ENCODE results near the gene CDH20.

Gene CDH20

DNA sequence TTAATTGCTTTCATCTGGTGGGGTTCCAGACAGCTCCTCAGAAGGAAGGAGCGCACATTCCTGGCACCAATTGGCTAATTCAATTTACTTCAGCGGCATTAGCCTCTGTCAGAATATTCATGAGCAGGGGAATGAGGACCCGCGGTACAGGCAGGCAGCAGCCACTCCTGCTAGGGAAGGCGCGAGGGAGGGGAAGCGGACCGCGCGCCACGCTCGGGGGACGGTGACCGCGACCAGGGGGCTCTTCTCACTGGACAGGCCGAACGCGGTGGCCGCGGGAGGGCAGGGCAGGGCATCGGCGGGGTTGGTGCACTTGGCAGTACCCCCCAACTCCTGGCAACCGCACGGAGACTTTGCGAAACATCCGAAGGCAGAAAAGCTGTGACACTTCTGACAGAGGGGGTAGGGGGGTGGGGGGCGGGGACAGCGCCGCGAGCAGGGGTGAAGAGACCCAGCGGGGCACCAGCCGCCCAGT is at the start of gene CDH20:
Gene CDH20 (plus strand): TSS at position 160 of the 475 bp plus-strand sequence.
- DNase-seq (ENCODE audit: low spot score): peak; percentile 62

DNA sequence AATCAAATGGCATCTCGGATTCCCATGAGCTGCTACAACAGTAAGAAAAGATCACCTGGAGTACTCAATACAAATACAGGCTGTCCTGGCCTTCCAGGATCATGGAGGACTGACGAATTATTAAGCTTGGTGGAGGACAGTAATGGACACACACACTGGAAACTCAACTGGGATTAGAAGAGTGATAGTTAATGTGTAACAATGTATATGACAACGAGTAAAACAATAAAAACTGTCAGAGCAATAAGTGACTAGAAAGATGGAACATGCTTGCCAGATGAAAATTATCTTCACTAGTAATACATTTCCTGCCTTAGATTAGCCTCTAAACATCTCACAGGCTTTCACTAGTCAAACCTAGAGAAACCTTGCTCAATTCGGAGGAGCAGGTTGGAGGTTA is 49.2 kb upstream of the CDH20 start:
- DNase-seq (ENCODE audit: low spot score): no peak

DNA sequence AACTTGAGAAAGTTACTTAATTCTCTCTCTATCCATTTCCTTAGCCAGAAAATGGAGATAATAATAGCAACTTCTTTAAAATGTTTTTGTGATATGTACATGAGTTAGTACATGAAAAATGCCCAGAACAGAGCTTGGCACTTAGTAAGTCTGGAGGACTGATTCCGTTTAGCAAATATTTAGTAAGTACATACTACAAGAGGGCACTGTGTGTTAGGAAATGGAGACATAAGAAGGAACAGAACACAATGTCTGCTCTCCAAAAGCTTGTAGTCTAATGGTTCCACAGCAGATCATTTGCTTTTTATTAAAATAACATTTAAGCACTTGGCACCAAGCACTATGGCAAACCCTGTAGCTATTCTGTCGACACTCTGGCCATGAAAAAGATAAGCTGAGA is 47.5 kb upstream of the CDH20 start:
- no peak for DNase-seq (ENCODE audit: low spot score)

DNA sequence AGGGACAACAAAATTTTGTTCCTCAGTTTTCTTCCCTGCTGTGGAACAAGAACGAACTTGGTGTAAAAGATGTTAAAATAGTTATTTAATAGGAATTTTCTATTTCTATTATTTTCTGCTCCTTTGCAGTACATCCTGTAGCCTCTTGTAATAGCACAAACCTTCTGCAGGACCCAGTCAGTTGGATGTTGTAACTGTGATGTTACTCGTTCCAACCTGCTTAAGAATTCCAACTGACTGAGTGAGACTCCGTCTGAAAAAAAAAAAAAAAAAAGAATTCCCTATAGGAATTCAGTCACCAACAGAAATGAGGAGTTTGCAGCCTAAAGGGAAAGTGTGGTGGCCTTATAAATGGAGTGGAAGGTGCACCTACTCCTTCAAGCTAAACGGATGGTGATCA is 46.4 kb upstream of the CDH20 start:
- DNase-seq (ENCODE audit: low spot score): no peak

DNA sequence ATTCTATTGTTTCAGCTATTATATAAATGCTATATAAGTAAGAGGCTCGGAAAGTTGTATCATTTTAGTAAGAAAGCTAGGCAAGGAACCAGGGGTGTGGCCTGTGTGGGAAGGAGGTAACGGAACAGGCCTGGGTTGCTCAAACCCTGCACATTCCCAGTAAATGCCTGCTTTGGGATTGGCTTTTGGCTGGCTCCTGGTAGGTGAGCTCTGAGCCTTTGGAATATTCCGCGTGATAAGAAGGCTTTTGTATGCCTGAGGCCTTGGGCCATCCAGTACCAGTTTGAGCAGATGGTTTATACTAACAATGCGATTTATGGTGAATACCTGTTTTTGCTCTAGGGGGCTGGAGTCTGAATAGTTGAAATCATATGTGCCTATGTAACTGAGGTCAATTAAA is 42.6 kb upstream of the CDH20 start:
- no peak for DNase-seq (ENCODE audit: low spot score)

DNA sequence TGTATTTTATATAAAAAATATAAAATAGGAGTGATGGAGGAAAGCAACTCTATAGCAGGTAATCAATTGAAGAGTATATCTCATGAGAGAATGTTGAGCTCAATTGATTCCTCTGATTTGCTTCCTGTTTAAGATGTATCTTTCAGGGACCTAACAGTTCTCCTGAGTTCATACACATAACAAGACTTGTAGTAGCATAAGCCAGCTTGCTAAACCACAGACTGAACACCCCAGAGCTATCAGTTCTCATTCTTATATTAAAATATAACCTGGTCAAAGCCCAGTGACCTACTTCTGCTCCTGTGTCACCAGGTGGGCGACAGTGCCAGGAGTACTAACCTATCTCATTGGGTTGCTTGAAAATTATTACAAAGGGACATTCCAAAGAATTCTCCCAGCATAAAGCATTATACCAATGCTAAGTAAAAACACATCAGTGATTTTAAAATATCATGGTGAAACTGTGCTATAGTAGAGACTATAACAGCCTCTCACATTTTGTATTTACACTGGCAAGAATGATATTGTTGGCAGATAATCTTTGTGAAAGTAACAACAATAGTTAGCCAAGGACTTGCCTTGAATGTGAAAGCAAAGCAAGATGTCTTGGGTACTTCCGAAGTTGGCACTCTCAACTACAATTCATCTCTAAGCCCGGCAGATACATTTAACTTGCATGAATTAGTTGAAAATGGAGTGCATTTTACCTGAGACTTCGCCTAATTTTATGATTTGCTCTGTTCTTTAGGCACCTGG is 40.8 kb upstream of the CDH20 start:
- no peak for DNase-seq (ENCODE audit: low spot score)

DNA sequence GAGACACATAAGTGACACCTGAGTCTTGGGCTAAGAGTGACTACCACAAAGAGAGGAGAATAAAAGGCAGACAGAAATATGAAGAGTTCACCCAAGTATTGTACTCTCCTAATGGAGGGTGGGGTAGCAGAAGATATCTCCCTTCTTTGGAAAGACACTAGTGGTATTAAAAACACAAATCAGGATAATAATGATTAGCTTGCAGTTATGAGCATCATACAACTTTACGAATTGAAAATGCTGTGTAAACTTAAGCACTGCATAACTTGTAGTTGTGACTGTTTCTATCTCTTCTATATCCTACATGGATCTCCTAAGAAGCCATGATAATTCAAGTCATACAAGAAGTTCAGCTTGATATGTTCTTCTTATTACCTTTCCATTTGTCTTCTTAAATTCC is 38.1 kb upstream of the CDH20 start:
- DNase-seq (ENCODE audit: low spot score): no peak

DNA sequence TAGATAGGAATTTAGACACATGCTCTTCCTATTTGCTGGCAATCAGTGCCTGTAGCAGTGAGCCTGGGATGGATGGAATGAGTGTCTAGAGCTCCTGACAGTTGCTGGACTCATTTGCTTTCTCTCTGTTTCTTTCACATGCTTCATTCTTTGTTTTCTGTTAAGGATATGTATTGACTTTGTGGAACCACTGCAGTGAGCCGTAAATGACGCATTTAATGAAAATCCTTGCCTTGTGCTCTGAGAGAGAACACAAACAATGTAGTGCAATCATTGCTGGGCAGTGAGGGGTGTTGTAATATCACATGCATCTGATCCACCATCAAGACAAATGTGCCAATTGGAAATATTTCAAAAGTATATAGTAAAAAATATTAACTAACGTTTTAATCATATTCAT is 25.2 kb upstream of the CDH20 start:
- DNase-seq (ENCODE audit: low spot score): no peak

DNA sequence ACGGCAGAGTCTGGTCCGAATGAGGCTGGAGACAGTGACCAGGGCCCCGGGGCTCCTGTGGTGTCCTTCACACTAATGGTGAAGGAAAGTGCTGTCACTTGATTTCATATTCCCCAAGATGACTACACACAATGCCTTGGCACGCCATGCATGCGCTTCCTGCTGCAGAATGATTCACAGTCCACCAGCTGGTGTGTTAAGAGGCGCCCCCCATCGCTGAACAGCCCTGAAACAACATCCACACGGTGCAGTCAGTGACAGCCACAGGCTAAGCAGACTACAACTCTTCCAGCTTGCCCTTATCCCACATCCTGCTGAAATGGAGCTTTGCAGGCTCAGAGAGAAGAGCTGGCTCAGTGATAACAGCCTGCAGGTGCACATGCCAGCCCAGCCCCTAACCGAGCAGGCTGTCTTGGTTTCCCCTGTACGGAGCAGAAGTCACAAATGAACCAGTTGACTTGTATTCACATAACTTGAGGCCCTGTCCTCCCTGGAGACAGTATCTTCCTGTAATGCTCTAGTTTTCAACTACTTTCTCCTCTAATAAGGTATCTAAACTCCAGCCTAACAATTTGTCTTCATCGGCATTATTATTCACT is 24.3 kb upstream of the CDH20 start:
- DNase-seq (ENCODE audit: low spot score): no peak

DNA sequence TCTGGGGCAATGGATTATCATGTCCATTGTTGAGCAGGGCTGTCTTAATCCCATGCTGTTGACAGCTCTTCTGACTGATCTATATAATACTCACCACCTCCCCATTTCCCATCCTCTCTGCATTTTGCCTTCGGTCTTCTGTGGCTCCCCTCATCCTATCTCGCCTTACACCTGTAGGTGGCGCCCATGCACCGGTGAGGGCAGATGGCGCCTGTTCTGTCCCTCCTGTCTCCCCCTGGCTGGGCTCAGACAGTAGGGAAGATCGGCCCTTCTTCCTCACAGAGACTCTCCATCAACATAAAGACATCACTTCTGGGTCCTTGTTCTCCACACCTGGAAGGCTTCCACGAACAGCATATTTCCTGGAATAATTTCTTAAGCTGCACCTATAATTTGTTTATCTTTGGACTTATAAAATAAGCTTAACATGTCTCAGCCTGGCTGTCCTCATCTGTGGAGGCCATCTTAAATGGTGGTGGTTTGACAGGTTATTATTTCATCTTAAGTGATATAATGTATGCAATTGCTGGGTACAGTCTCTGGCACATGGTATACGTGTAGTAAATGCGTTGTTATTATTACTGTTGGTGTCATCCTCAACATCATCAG is 10.9 kb upstream of the CDH20 start:
- DNase-seq (ENCODE audit: low spot score): peak; percentile 83

DNA sequence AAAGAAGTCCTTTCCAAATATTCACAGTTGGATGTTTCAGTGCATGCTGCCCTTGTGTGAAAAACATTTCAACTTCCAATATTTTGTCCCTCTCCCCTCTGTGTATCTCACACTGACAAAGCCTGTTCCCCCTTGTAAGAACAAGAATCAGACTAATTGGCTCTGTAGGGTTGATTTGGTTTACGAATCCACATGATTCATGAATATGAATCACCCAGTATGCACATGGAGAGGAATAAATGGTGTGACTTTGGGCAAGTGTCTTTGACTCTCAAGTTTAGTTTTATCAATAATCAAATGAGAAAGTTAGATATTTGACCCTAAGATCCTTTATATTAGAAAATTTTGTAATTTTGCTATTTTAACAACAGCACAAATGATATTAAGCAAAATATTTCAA is 9.3 kb upstream of the CDH20 start:
- DNase-seq (ENCODE audit: low spot score): no peak

DNA sequence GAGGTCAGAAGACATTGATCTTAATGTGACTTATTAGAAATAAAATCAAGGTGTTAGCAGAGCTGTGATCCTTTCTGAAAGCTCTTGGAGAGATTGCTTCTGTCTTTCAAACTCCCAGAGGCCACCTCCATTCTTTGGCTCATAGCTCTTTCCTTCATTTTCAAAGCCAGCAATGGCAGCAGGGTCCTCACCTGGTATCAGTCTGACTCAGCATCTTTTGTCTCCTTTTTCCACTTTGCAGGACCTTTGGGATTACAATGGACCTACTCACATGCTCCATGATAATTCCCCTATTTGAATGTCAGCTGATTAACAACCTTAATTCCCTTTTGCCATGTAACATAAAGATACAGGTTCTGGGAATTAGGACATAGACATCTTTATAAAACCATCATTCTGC is 6.8 kb upstream of the CDH20 start:
- no peak for DNase-seq (ENCODE audit: low spot score)

DNA sequence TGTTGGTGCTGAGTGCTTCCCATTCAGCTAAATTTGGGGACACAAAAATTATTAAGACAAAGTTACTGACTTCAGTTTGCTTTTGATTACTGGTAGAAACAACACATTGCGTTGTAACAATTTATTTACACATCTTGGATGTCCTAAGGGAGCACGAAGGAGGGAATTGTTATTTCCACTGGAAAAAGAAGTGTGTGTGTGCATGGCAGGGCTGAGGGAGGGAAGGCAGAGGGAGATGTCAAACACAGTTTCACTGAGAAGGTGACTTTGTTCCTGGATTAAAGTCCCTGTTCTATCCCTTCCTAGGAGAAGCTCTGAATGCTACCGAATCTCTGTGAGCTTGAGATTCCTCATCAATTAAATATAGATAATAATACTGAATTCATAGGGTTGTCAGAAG is 3.8 kb upstream of the CDH20 start:
- DNase-seq (ENCODE audit: low spot score): no peak

DNA sequence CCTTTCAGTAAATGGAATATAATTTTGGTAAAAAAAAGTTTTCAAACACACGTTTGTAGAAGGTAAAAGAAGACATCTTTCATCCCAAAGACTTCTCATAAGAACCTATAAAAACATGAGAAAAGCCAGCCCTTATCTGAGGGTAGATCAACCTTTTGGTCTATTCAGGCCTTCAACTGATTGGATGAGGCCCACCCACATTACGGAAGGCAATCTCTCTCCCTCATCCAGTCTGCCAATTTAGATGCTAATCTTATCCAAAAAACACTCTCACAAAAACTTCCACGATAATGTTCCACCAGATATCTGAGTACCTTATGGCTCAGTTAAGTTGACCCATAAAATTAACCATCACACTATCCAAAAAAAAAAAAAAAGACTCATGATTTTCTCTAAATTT is 2.2 kb upstream of the CDH20 start:
- DNase-seq (ENCODE audit: low spot score): no peak

DNA sequence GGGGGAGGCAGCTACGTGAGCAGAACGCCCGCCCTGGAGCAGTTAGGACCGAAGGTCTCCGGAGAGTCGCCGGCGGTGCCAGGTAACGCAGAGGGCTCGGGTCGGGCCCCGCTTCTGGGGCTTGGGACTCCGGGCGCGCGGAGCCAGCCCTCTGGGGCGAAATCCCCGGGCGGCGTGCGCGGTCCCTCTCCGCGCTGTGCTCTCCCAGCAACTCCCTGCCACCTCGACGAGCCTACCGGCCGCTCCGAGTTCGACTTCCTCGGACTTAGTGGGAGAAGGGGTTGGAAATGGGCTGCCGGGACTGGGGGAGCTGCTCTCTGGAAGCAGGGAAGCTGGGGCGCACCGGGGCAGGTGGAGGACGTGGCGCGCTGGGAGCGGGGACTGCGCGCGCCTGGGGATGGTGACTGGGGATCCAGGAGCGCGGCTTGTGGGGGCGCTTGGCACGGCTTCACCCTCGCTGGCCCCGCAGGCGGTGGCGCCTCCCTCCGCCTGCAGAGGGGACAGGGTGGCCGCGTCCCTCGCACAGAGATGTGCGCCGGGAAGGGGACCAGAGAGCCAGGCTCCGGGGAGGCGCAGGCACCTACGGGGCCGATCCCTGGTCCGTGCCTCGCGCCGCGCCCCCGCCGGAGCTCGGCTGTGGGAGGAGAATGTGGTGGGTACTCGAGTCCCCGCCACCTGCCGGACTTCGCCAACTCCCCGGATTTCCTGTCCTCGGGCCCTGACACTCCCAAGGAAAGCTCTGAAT is 688 bp downstream of the CDH20 start:
- peak; percentile 67 for DNase-seq (ENCODE audit: low spot score)

DNA sequence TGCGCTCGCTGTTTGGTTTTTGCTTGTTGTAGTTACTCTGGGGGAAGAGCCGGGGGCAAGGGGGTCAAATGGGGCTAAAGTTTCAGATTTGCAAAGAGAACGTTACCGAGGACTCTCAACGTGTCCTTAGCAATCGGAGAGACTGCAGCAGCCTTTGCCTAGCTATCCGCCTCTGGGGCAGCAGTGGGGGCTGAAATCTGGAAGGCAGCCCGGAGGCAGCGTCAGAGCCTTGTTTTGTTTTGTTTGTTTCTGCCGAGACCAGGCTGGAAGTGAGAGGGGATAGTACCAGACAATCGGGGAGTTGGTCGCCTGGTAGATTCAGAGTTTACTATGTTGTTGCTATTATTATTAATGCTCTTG is 1.2 kb downstream of the CDH20 start:
- DNase-seq (ENCODE audit: low spot score): no peak

DNA sequence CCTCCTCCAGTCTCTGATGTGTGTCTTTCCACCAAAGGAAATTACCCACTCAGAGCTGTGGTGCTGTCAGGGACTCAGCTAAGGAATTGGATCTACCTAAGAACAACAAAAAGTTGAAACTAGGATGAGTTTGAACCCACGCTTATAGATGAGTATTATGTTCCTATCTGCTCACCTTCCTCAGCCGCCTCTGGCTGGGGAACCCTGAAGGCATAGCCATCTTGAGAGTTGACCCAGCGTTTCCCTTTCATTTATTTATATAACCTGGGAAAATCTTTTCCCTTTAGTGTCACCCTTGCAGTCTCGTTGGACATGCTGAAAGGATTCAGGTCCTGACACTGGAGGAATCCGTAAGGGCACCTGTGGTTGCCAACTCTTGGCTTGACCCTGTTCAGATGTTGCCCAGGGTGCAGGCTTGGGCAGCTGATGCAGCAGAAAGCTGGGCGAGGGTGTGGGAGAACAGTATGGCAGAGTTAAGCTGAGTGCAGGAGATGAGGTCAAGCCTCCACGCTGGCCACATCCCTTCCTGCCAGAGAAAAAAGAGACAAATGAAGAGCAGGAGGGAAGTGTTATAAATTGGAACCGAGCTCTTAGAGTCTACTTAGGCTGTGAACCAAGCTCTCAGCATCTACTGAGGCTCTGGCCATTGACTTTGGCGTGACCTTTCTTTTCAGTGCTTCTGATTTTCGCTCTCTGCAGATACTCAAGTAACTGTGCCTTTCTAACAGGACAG is 1.9 kb downstream of the CDH20 start:
- DNase-seq (ENCODE audit: low spot score): no peak

DNA sequence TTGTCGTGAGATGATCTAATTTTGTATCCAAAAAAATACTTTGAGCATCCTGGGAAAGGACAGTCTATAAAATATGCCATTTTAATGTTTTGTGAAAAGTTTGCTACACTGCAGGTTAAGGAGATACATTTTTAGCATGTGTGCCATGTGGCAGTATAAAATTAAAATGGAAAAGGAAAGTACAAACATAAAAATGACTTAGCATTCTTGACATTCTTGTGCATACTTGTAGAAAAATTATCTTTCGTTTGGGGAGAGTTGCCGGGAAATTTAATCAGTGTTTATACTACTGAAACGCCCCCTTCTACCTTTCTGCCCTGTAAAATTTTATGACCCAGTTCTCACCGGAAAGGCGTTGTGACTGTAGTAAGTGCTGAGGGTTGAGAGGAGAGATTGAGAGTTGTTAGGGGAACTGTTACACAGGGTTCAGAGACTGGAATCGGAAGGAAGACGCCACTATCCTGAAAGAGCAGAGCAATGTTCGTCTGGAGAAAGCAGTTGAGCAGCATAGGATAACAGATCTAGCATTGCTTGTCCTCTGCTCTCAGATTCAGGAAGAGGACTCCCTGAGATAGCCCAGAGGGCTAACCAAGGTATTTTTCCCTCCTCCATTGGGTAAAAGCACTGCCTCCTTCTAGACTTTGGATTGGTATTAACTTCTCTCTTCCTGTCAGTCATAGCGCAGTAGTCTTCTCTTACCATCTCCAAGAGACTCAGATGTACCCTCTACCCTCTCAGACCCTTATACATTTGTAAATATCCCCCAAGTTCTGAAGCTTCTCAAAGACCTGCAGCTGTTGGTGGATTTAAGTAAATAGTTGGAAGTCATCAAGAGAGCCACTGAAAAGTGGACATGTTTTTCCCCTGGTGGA is 2.7 kb downstream of the CDH20 start:
- no peak for DNase-seq (ENCODE audit: low spot score)

DNA sequence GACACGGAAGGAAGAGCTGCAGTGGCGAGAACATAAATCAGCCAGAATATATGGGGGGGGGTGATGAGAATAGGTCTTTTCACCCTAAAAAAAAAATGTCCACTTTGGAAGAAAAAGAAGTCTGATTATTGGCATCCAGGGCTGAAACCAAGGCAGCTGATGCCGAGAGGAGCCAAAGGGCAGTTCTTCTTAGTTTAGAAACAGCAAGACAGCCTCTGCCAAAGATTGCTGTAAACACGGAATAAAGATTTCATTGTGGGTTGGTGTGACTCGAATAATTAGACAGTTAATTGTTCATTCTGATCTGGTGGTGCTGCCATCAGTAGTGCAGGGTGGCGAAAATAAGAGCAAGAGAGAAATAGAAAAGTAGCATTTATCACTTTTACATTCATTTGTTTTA is 3.5 kb downstream of the CDH20 start:
- DNase-seq (ENCODE audit: low spot score): no peak

DNA sequence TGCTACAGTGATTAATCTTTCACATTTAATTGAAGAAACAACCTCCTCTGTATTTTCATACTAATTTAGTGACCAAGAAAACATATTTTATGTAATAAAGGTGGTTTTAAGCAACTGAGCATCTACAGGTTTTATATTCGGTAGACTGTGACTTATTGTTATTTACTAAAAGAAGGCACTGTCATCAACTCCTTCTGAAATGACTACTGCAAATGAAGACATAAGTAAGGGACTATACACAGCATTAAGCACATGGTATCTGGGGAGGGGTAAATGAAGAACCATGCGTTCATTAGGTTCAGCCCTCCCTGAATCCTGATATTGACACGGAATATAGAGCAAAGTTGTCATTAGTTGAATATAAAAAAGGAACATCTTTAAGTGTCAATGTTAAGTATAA is 4.3 kb downstream of the CDH20 start:
- DNase-seq (ENCODE audit: low spot score): no peak

DNA sequence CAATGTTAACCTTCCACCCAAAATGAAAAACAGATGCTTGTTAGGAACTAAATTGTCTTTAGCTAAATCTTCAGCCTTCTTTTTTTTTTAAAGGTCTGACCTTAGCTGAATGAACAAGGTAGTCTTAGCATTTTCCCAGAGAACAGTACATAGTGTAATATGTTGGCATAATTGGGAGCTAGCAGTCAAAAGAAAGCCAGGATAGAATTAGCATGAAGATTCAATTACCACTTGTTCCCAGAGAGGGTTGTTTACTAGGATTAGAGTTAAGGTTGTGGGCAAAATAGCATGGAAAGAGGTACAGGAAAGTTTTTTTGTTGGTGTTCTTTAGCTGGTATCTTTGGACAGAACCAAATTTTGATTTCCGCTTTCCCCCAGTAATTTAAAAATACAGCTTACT is 6.9 kb downstream of the CDH20 start:
- no peak for DNase-seq (ENCODE audit: low spot score)

All from ecto neural progenitor cell (in vitro differentiated cells).